Measurements from ENCODE around the gene RPS6KA2.

Gene RPS6KA2

DNA sequence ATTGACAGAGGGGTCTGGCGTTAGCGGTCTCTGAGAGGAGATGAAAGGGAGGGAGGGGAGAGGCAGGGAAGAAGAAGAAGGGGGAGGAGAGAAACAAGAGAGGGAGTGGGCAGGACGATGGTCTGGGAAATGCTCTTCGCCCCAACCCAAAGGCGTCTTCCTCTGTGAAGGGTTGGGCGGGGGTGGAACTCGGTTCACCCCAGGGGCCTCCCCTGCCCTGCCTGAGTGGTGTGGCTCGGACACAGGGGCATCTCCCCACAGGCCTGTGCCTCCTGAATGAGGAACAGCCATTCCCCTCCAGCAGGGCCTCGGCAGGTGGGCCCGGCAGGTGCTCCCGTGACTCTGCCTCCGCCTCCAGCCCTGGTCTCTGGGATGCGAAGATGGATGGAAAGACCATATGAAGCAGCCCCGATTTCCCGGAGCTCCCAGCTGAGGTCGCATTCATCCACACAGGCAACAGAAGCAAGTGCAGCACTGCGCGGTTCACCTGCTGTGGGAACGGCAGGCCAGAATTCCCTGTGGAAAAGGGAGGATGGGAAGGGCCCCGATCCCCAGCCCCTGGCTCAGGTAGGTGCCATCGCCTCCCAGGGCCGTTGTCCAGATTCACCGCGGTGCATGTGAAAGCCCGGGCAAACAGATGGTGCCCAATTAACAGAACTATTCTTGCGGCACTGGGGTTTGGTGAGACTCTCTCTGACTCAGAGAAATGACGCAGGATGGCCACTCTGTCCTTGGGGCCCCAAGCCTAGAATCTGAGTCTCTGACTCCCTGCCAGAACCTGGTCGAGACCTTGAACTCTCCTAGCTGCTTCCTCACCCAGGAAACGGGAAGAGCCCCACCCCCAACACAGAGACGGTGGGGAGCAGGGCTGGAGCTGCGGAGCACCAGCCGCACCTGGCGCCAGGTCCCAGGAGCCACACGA, 29.4 kb upstream of the RPS6KA2 start:
- DNase-seq (ENCODE audit: low read depth, low spot score) = no peak
- no peak overlapping the region for H3K27ac ChIP-seq

DNA sequence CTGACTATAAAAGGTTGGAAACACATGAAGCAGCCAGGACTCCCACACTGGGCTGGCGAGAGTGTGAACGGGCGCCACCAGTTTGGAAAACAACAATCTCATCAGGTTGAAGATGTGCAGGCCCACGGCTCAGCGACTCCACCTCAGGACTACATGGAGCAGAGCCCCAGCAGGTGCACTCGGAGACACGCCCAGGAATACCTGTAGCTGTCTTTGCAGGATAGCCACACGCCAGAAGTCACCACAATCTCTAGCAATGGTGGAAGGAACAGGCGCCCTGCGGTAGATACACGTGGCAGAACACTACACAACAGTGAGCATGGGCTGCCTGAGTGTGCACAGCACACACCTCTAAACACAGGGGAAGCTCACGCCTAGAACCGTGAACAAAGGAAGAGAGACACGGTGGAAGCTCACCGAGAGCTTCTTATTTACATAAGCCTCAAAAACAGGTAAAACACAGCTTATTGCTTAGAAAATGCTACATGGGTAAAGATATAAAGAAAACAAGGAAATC, 28.7 kb upstream of the RPS6KA2 start:
- DNase-seq (ENCODE audit: low read depth, low spot score) = no peak
- H3K27ac ChIP-seq = no peak overlapping the region

DNA sequence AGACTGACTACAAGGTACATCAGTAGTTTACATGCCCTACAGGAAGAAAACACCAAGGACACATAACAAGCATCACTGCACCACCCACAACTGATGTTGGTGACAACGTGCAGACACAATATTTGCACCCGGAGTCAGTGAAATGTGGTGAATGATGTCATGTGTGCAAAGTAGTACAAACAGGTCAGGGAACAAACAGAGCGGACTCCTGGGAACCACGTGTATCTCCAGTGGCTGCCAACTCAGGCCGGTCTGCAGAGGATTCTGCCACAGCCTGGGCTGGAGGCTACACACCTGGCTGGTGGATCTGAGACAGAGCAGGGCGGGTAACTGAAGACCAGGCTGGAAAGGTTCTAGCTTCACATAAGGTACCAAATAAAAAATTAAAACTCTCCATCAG, 28.2 kb upstream of the RPS6KA2 start:
- H3K27ac ChIP-seq = no peak overlapping the region
- DNase-seq (ENCODE audit: low read depth, low spot score) = no peak

DNA sequence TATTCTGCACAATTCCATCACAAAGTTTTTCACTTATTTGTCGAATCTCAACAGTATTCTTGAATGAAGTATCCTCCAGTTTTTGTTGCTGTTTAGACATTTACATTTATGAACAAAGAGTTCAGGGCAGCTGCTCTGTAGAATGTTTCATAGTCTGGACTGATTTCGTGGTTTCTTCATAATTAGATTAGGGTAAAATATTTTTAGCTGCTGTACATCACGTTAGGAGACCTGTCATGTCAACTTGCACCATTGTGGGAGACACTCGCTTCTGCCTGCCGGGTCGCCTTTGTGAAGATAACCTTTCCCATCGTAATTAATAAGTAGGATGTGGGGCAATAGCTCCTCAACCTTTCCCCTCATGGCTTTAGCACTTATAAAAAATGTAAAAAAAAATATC, 27.5 kb upstream of the RPS6KA2 start:
- H3K27ac ChIP-seq = no peak overlapping the region
- DNase-seq (ENCODE audit: low read depth, low spot score) = no peak

DNA sequence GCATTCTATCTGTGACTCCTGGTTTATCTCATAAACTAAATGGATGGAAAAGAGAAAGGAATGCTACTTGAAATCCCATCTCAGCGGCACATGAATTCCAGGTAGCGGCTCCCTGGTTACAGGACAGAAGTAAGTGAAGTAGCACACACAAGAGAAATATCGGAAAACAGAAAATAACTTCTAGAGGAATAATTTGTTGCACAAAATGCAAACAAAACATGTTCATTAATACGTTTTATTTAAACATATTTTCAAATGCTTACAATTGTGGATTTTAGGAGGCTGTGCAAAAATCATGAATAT, 26.5 kb upstream of the RPS6KA2 start:
- no peak overlapping the region for H3K27ac ChIP-seq
- DNase-seq (ENCODE audit: low read depth, low spot score) = no peak

DNA sequence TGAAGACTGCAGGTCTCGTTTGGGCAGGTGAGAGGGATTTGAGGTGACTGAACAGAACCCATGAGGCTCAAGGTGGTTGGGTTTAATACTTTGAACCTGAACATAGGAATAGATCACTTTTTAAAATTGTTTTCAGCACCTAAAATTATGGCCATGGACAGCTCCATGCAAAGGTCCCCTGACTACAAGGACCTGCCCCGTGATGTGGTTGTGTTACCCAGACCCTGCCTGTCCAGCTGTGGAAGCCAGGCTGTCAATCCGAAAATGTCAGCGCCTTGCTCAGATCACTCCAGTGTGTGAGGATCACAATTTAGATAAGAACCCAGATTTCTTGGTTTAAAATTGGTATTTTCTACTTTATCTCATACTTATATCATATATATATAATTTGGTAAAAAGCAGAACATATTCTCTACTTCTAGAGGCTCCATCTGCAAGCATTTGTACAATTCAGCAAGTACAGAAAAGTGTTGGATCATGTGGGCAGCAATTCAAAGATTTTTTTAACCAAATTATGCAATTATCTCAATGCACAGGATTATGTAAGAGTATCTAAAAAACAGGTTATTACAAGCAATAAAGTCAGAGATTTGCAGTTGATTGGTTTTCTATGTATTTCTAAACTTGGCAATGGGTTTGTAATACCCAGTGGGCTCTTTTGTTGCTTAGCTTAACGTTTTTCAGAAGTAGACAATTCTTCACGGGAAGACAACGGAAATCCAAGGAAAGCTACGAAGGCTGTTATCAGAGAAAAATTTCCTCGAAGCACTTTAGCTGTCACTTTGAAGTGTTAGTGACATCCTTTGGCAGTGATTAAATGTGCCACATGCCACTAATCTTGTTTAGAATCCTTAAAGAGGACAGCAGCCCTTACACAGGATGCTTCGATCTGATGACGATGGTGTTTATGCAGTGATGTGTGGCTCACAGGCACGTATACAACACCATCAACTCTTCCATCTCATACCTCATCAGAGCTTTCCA, 24.1 kb upstream of the RPS6KA2 start:
- H3K27ac ChIP-seq = no peak overlapping the region
- no peak for DNase-seq (ENCODE audit: low read depth, low spot score)

DNA sequence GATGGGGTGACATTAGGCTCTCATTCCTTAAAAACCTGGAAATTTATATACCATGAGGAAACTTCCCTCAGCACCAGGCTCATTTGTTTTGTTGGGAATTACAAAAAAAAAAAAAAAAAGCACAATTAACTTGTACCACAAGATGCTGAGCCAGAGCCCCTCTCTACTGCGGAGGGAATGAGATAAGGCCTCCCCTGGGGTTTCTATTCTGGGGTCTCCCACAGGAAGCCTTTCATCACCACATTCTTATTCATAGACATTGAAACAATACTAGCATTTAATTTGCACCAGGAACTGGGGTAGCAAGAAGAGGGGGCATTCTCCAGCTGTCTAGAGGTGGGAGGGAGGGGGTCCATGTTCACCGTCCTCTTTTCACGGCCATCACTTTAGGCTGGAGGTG, 23.0 kb upstream of the RPS6KA2 start:
- DNase-seq (ENCODE audit: low read depth, low spot score) = no peak

DNA sequence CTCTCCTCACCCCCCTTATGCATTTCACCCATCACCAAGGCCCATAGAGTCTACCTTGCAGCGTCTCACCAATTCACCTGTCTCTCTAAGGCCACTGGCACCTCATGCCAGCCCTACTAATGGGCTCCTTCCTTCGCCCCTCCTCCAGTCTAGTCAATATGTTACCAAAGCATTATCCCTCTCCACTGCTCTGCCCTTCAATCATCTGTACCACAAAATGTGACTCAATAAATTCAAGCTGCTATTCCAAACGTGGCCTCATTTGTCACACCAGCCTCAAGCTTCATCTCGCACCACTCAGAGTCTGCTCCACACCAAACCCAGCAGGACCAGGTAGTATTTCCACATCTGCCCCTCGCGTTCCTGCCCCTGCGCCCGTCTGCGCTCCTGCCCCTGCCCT, 21.8 kb upstream of the RPS6KA2 start:
- no peak overlapping the region for H3K27ac ChIP-seq
- DNase-seq (ENCODE audit: low read depth, low spot score) = no peak

More for the DNA sequence above, 23.0 kb upstream of the RPS6KA2 start:
- no peak overlapping the region for H3K27ac ChIP-seq

DNA sequence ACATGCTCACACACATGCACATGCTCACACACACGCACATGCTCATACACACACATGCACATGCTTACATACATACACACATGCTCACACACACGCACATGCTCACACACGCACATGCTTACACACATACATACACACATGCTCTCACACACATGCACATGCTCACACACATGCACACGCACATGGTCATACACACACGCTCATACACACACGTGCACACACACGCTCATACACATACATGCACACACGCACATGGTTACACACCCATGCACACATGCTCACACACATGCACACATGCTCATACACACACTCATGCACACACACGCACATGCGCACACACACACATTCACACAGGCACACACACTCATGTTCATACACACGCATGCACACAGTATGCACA, 20.8 kb upstream of the RPS6KA2 start:
- DNase-seq (ENCODE audit: low read depth, low spot score) = no peak
- no peak overlapping the region for H3K27ac ChIP-seq

DNA sequence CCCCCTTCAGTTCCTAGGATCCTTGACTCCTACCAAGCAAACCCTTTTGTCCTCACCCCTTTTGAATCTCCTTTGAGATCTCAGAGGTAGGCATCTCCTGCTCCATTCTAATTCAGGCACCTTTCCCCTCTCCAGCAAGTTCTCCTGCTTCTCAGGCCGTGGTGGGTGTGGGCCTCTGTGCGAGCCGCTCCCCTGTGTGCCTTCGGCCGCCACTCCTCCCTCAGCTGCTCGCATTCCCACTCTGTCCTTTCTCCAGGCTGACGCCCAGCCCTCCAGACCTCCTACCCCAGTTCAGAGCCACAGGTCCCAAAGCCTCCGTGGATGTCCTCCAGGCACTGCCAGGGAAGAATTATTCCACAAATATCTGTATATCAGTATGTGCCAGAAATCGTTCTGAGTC, 19.7 kb upstream of the RPS6KA2 start:
- DNase-seq (ENCODE audit: low read depth, low spot score) = no peak
- H3K27ac ChIP-seq = no peak overlapping the region

DNA sequence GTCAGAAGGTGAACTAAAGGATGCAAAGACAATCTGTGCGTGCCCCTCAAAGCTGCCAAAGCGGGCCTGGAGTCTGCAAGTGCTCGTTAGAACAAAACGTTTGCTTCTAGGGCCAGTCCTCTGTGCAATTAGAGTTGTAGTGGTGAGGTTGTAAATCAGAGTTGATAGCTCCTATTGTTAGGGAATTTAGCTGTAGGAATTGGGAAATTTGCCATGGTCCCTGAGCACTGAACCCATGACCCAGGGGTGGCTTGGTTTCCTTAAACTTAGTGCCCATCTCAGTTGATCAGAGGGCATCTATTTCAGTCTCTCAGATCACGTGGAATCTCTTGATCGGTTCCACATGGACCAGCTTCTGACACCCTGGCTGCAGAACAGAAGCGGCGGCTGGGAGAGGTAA, 18.8 kb upstream of the RPS6KA2 start:
- DNase-seq (ENCODE audit: low read depth, low spot score) = no peak
- H3K27ac ChIP-seq = no peak overlapping the region

DNA sequence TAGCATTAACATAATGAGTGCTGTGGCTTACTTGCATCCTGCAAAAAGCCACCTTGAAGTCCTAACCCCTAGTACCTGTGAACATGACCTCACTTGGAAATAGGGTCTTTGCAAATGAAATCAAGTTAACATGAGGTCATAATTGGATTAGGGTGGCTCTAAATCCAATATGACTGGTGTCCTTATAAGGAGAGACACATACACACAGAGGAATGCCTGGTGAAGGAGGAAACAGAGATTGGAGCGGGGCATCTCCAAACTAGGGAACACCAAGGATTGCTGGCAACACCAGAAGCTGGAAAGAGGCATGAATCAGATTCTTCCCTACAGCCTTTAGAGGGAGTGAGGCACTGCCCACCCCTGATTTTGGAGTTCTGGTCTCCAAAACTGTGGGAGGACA, 17.6 kb upstream of the RPS6KA2 start:
- no peak overlapping the region for H3K27ac ChIP-seq
- no peak for DNase-seq (ENCODE audit: low read depth, low spot score)

DNA sequence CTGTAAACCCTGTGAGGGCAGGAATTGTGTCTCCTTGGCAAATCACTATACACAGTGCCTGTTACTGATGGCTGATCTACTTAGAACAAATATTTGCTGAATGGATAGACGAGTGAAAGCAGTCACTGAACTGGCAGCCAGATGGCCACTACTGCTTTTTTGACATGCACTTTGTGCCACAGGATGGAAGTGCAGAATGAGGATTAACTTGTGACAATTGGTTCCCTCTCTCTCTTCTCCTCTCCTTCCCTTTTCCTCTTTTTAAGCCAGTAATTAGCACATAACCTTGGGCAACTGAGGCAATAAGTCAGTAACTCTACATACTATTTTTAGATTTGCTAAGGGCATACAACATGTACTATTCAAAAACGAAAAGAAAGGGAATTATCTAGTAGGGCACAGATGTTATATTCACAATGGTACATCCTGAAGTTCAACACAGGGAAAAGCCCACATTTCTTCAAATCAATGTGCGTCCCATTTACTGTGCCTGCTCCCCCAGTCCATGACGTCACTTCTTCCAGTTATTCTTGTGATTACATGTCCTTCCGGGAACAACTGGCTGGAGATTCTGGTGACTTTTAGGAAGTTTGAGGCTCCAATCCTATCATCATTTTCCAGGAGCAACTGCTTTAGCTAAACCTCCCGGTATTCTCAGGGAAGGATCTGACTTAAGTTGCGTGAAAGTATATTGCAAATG, 17.0 kb upstream of the RPS6KA2 start:
- no peak for DNase-seq (ENCODE audit: low read depth, low spot score)
- H3K27ac ChIP-seq = no peak overlapping the region

DNA sequence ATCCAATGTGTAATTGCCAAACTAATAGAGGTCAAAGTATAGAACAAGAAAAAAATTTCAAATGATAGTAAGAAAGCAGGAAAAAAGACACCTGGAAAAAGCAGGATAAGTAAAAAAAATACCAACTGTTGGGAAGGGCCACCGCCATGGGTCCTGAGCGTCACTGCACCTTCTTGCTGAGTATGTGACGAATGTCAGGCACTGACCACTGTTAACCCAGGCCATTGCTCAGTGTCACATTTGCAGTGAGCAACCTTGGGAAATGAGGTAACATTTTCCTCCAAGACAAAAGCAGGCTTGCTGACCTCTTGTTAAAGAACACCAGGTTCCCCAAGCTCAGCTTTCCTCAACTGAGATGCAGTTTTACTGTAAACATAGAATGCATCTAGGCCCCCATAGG, 15.6 kb upstream of the RPS6KA2 start:
- DNase-seq (ENCODE audit: low read depth, low spot score) = no peak
- no peak overlapping the region for H3K27ac ChIP-seq

DNA sequence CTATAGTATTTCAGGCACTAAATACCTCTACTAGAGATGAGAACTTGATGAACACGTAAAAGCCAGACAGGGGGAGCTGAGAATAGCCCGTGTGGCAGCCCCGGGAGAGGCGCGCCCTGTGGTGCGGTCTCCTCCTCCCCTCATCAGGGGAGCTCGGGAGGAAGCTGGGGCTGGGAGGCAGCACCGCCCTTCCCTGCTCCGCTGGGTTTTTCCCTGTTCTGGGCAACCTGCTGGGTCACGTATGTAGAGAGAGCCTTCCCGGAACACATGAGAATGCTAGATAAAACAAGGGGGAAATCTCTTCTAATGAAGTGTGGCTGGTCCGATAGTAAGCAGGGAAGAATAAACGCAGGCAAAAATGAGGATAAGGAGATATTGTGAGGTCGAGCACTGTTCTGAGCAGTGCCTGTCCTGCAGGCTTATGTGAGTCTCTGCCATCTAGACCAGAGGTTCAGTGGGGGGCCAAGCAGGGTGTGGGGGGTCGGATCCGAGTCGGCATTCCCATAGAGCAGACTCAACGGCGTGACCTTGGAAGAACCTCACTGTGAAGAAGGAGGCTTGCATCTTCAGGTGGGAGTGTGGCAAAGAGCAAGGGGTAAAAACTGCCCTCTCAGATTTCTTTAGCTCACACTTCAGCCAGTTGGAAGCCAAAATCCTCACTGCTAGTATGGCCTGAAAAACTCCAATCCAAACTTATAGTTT, 13.4 kb upstream of the RPS6KA2 start:
- no peak for DNase-seq (ENCODE audit: low read depth, low spot score)
- H3K27ac ChIP-seq = no peak overlapping the region

DNA sequence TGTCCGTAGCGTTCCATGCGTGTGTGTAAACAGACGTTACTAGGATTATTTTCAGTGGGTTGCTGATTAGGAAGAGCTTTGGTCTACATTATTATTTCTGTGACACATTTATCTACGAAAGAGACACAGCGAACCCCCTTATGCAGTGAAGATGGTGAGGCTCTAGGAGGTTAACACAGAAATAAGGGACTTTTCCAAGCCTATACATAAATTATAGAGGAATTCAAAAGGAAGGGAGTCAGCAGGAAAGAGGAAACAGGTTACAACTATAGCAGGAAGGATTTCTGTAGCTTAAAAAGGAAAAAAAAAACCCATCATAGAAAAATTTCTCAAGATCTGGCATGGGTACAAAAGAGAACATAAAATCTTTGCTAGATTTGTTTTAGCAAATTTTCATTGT, 12.9 kb upstream of the RPS6KA2 start:
- H3K27ac ChIP-seq = no peak overlapping the region
- no peak for DNase-seq (ENCODE audit: low read depth, low spot score)

DNA sequence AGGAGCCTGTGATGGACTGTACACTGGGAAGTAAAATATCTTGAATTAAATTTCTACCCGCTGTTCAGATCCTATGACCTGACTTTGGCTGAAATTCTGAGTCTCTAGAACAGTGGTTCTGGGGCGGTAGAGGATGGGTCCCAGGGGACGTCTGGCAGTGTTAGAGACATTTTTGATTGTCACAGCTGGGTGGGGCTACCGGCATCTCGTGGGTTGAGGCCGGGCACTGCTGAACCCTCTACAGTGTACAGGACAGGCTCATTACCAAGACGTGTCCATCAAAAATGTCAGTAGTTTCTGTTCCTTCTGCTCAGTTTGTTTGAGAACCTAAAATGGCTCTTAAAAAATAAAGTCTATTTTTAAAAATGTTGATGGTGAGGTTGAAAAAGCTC, 11.5 kb upstream of the RPS6KA2 start:
- H3K27ac ChIP-seq = no peak overlapping the region
- no peak for DNase-seq (ENCODE audit: low read depth, low spot score)

DNA sequence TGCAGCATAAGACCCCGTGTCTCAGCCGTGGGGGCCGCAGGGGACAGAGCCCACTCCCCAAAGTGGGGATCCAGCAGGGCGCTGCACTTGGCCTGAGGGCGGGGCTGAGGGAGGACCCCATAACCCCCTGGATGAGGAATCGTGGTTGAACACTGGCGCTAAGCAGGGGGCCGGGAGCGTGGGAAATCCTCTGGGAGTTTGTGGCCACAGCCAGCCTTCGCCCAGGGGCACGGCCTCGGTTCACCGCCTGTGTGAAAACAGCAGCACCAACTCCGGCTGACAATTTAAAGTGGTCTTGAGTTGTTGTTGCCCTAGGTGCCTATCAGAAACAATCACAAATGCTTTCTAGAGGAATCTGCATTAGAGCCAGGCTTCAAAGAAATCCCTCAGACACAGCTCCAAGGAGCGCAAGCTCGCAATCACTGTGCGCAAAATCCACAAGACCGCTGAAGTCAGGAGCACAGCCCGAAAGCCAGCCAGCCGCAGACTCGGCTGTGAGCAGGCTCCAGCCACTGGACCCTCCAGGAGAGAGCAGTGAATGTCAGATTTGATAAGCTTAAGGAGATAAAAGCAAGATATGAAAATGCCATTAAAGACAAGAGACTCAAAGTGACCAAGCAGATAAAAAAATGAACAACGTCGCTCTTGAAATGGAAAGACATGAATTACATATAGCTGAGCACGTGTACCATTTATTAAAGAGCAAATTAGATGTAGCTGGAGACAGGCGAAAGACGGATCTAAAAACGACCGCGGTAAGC, 10.9 kb upstream of the RPS6KA2 start:
- no peak overlapping the region for H3K27ac ChIP-seq
- no peak for DNase-seq (ENCODE audit: low read depth, low spot score)

DNA sequence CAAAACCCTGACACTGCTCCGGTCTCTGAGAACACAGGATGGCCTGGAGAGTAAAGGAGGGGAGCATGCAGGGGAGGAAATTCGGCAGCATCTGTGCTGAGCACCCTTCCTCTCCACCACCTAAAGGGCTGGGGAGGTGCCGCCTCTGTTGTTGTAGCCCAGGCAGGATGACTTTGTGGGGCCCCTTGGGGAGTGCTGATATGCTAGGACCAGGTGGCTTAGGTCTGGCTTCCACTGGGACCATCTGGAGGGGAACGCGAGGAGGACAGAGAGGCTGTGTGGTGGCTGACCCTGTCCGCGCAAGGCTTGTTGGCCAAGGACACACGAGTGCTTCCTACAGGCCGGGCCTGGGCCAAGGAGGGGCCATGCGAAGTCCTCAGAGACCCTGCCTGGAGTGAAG, 9.9 kb upstream of the RPS6KA2 start:
- H3K27ac ChIP-seq = no peak overlapping the region
- DNase-seq (ENCODE audit: low read depth, low spot score) = no peak

Data from epithelial cell of prostate (primary cell).